ENCODE measurements around the gene CLPSL2.

The CLPSL2 gene

GRCh38 chr6:35747877-35748276, 28.5 kb upstream of the CLPSL2 start:
- FAIRE-seq, result no peak

GRCh38 chr6:35750557-35750956, 25.8 kb upstream of the CLPSL2 start:
- no peak for FAIRE-seq

GRCh38 chr6:35751594-35751993, 24.8 kb upstream of the CLPSL2 start:
- no peak for FAIRE-seq

- FAIRE-seq, result no peak
Measured at GRCh38 chr6:35752330-35752729, 24.1 kb upstream of the CLPSL2 start.

DNA sequence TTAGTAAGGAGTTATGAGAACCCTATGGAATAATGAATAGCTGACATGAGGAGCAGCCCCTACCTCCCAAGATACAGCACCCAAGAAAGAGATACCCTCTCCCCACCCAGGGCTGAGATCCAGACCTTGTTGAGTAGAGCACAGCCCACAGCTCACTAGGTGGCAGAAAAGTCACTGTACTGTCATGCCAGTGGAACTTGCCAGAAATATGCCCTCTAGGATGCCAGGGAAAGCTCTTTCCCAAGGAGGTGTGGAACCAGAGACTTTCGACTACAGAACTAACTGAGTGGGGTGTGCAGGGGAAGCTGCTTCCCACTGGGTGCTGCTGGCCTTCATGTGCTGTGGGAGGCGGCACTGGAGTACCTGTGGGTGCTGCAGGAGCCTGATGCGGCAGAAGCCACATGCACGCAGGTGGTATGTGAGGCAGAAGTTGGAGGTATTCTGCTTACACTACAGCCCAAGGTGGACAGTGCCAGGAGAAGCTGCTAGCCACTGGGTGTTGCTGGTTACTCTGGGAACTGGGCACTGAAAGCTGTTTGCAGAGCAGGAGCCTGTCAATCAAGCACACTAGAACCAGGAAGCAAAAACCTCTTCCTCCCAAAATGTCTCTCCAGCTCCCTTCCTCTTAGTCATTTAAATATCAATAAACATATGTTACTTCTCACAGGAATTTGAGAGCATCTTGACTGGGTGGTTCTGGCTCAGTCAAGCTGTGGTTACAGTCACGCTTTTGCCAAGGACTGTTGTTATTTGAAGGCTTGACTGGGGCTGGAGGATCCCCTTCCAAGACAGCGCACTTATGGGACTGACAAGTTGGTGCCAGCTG, 21.7 kb upstream of the CLPSL2 start:
- no peak for FAIRE-seq

DNA sequence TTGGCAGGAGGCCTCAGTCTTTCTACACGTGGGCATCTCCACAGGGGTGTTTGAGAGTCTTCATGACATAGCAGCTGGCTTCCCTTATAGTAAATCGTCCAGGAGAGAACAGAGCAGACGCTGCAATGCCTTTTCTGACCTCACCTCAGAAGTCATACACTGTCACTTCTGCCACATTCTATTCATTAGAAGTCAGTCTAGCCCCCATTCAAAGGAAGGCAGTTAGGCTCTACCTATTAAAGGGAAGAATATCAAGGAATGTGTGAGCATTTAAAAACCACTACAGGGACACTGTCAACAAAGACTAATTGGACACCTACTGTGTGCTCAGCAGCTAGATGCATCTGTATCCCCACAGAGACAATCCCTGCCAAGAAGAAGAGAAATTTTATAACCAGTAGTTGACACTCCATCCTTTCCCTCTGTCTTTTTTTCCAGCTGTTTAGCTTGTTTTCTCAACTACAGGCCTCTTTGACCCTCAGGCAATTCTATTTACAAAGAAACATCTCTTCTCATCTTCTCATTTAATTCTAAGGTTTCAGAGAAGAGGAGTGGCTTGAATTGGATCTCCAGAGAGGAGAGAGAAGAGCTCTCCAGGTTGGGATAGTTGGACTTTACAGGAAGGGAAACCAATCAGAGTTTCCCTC, 21.0 kb upstream of the CLPSL2 start:
- no peak for FAIRE-seq

DNA sequence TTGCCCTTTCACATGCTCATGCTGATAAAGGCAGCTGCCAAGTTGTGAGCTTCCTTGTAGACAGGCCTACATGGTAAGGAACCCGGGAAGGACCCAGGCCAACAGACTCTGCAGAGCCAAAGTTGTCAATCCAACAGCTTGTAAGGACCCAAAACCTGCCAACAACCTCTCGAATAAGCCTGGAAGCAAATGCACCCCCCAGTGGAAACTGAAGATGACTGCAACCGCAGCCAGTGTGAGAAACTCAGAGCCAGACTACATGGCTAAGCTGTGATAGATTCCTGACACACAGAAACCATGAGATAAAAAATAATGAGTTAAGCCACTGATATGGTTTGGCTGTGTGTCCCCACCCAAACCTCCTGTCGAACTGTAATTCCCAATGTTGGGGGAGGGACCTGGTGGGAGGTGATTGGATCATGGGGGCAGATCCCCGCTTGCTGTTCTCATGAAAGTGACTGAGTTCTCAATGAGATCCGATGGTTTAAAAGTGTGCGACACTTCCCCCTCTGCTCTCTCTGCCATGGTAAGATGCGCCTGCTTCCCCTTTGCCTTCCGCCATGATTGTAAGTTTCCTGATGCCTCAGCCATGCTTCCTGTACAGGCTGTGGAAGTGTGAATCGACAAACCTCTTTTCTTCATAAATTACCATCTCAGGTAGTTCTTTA, 18.8 kb upstream of the CLPSL2 start:
- no peak for FAIRE-seq

- no peak for FAIRE-seq
Measured at GRCh38 chr6:35759426-35759825, 17.0 kb upstream of the CLPSL2 start.

- no peak for FAIRE-seq
Measured at GRCh38 chr6:35765739-35766138, 10.7 kb upstream of the CLPSL2 start.

DNA sequence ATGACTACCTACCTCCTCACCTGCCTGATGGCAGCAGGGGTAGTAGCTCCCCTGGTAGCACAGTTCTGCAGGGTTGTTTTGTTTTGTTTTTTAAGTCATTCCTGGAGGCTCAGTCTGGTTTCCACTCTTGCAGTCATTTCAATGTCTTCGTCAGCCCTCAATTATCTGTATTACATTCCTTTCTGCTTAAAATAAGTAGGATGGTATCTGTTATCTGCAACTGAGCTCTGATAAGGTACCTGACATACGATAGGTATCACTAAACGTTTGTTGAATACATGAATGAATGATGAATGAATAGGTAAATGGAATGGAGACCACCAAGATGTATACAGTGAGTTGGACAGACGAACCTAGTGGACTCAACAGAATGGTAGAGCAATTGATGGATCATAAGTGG, 7.2 kb upstream of the CLPSL2 start:
- no peak for FAIRE-seq

- FAIRE-seq, result no peak
Measured at GRCh38 chr6:35771343-35771627, 5.1 kb upstream of the CLPSL2 start.

- FAIRE-seq, result no peak
Measured at GRCh38 chr6:35774116-35774794, 2.1 kb upstream of the CLPSL2 start.

- no peak for FAIRE-seq
Measured at GRCh38 chr6:35775031-35775430, 1.4 kb upstream of the CLPSL2 start.

DNA sequence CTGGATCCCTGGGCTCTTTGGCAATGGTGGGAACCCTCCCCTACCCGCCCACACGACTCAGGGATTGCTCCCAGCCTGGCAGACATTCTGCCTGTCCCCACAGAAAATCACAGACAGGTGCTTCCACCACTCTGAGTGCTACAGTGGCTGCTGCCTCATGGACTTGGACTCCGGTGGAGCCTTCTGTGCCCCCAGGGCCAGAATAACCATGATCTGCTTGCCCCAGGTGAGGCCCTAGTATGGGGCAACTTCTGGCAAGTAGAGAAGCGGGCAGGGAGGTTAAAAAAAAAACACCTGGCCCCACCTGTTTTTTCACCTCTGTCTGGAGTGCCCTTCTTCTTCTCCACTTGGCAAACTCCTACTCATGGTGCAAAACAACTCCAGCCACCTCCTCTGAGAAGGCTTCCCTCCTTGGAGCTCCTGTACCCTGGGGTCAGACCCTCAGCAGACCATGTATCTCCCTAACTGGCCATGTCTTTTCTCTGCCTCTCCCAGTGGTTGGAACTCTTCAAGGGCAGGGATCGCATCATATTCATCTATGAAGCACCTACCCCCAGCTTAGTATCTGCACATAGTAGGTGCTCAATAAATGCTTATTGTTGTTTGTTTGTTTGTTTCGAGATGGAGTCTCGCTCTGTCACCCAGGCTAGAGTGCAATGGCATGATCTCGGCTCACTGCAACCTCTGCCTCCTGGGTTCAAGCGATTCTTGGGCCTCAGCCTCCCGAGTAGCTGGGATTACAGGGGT, 1.1 kb downstream of the CLPSL2 start:
- no peak for FAIRE-seq

DNA sequence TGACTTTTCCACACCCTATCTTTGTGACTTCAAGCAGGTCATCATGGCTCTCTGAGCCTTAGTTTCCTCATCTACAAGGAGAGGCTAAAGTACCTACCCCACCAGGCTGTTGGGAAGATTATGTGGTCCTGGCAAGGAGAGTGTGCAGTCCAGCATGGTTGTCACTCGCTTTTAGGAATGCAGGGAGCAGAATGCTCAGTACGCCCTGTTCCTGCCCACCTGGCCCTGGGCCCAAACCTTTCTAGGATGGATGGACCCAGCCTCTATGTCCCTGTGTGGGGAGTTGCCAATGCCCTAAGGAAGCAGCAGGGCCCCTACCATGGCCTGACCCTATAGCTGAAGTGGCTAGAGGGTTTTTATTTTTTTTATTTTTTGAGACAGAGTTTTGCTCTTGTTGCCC, 2.0 kb downstream of the CLPSL2 start:
- no peak for FAIRE-seq

- FAIRE-seq, result no peak
Measured at GRCh38 chr6:35780719-35781118, 4.3 kb downstream of the CLPSL2 start, which contains the start of gene CLPSL1. TSS of gene CLPSL1 (plus strand) at chr6:35781019. CDS start at chr6:35781111, 92 bp downstream.

- FAIRE-seq, result no peak
Measured at GRCh38 chr6:35781290-35781689, 4.9 kb downstream of the CLPSL2 start.

DNA sequence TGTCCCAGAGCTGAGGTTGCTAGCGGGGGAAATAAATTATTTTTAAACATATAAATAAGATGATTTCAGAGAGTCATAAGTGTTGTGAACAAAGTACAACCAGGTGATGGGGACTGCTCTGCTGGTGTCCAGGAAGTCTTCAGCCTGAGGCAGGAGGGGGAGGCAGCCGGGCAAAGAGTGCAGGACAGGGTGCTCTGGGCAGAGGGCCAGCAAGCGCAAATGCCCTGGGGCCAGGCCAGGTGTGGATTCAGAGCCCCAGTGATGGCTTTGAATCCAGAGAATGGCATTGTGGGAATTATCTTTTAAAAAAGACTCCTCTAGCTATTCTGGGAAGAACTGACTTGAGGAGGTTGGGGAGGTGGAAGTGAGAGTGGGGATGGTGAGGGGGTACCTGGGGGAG, 6.0 kb downstream of the CLPSL2 start:
- no peak for FAIRE-seq

DNA sequence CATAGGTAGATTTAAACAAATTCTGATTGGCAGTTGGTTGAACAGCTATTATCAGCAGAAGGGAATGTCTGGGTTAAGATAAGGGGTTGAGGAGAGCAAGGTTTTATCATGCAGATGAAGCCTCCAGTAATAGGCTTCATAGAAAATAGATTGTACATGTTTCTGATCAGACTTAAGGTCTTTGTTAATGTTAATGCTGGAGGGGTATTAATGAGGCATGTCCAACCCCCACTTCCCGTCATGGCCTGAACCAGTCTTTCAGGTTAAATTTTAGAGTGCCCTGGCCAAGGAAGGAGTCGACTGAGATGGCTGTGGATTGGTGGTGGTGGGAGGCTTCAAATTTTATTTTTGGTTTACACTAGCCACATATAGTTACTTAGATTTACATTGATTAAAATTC, 7.8 kb downstream of the CLPSL2 start:
- FAIRE-seq, result no peak

- no peak for FAIRE-seq
Measured at GRCh38 chr6:35786272-35786671, 9.9 kb downstream of the CLPSL2 start.

GRCh38 chr6:35786810-35787209, 10.4 kb downstream of the CLPSL2 start:
- FAIRE-seq, result no peak

GRCh38 chr6:35787266-35788218, 11.1 kb downstream of the CLPSL2 start:
- no peak for FAIRE-seq

All from islet of Langerhans (tissue), 1 donor.